ENCODE results near the gene BCL2L15.

DNA sequence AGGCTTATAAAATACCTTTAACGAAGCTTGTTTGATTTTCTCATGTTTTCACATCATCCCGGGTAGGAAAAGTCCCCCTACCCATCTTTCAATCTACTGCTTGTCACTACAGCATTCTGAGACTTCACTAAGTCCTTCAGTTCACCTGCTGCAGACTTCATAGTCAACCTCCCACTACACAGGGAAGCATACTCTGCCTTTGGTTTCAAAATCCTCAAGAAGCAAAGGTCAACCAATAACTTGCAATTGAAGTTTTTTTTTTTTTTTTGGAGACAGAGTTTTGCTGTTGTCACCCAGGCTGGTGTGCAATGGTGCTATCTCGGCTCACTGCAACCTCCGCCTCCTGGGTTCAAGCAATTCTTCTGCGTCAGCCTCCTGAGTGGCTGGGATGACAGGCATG is 11.2 kb downstream of the BCL2L15 start:
- TF ChIP-seq POLR2A (IDR thresholded peaks at IDR 0.05; ENCODE audit: low read depth, low read length) (no peak), POLR2AphosphoS5 (IDR thresholded peaks at IDR 0.05; ENCODE audit: low read depth, low read length) (no peak)

All from GM12891 (cell line).